Skeletal muscle tissue (tissue), 5 donors: ENCODE measurements around the gene CCL4. TPM values are rescaled to one million over a fixed set of nuclear protein-coding genes. Genes with fewer than 3 reads are reported as not detected.

Source experiments
- H3K27ac ChIP-seq: one replicate; pipeline ENCODE4 v1.7.0; 2013; ENCODE audit warnings: mild to moderate bottlenecking, low read depth, low read length, inconsistent platforms
- H3K27me3 ChIP-seq, 3 donors: one replicate each; pipeline ENCODE4 v1.7.0; 2013; ENCODE audit warnings: low read length in 3 of 3; ENCODE audit not compliant: control insufficient read depth in 3 of 3, insufficient read depth in 3 of 3
- H3K36me3 ChIP-seq, 3 donors: one replicate each; pipeline ENCODE4 v1.7.0; 2013; ENCODE audit warnings: low read length in 3 of 3; ENCODE audit not compliant: control insufficient read depth in 3 of 3, insufficient read depth in 3 of 3
- H3K4me1 ChIP-seq, 3 donors: one replicate each; pipeline ENCODE4 v1.7.0; 2013; ENCODE audit warnings: low read length in 3 of 3, mild to moderate bottlenecking in 3 of 3; ENCODE audit not compliant: control insufficient read depth in 3 of 3, insufficient read depth in 3 of 3
- H3K4me3 ChIP-seq, 3 donors: one replicate each; pipeline ENCODE4 v1.7.0; 2013; ENCODE audit warnings: low read length in 3 of 3
- H3K9ac ChIP-seq, 3 donors: one replicate each; pipeline ENCODE4 v1.7.0; 2013; ENCODE audit warnings: low read length in 3 of 3, mild to moderate bottlenecking in 3 of 3, moderate library complexity in 2 of 3, low read depth in 1 of 3
- H3K9me3 ChIP-seq, 3 donors: one replicate each; pipeline ENCODE4 v1.7.0; 2013; ENCODE audit warnings: low read length in 3 of 3; ENCODE audit not compliant: control insufficient read depth in 3 of 3
- small RNA-seq: library from RNA; depleted of rRNA; stranded (forward); fragments of <200 nt; gene quantifications from one replicate; pipeline ENCODE3, GENCODE V24; 2014
- total RNA-seq: library from RNA; depleted of rRNA; stranded (reverse); fragments of >200 nt; gene quantifications from one replicate; pipeline ENCODE4 v1.2.3, GENCODE V29; 2014
- donor health status: Osteomylitis.

The CCL4 gene
- total RNA-seq, 1 donor from 2014 or later: 1.6 TPM

DNA sequence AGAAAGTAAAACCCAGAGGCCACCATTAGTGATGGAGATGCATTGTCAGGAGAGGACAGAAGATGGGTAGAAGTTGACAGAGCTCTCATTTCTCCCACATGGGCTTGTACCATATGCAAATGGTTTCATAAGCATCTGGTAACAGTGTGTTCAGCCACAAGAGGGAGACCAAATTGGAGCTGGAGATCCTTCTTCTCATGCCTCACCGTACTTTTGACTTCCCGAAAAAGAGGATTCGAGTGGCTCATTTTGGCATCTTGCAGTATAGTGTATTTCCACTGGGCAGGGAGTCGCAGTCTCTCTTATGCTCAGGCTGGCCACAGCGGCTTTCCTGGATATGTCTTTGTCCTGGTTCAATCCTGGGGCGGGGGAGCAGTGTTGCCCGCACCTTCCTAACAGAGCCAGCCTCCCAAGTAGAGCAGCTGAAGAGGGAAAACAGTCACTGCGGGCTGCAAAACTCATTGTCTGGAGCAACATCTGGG lies 49.1 kb downstream of the CCL4 start:
- no peak overlapping the region for H3K9ac ChIP-seq
- H3K27ac ChIP-seq: no peak overlapping the region
- H3K4me1 ChIP-seq: peaks cover 0 to 7% (median 0%) of the 10 kb centered on the region in 3 donors
- no peak overlapping the region for H3K4me3 ChIP-seq
- no peaks in the 10 kb centered on the region for H3K9me3 ChIP-seq
- peaks cover 9 to 29% (median 10%) of the 10 kb centered on the region in 3 donors for H3K27me3 ChIP-seq
- no peaks in the 10 kb centered on the region for H3K36me3 ChIP-seq

- no peaks in the 10 kb centered on the region for H3K36me3 ChIP-seq
- no peak overlapping the region for H3K9ac ChIP-seq
- H3K4me3 ChIP-seq: no peak overlapping the region
- peaks cover 0 to 6% (median 0%) of the 10 kb centered on the region in 3 donors for H3K4me1 ChIP-seq
- no peaks in the 10 kb centered on the region for H3K9me3 ChIP-seq
- H3K27me3 ChIP-seq: peaks cover 9 to 29% (median 10%) of the 10 kb centered on the region in 3 donors
- no peak overlapping the region for H3K27ac ChIP-seq
Observed at GRCh38 chr17:36153895-36154610, 50.4 kb downstream of the CCL4 start.

Small RNA genes lying within 50 kb of the gene (small RNA-seq; reads per million reads assigned to genes)
- gene RN7SL301P: not detected

Other genes with a start within 250 kb of the CCL4 start
- gene HEATR9, start 234.9 kb upstream of the CCL4 start, total RNA-seq: not detected
- gene CCL5, start 223.5 kb upstream of the CCL4 start, total RNA-seq: 0.52 TPM
- not detected for gene RDM1, start 173.1 kb upstream of the CCL4 start, total RNA-seq
- not detected for gene LYZL6, start 160.1 kb upstream of the CCL4 start, total RNA-seq
- not detected for gene CCL16, start 122.3 kb upstream of the CCL4 start, total RNA-seq
- gene CCL14, start 117.1 kb upstream of the CCL4 start, total RNA-seq: 1.6 TPM
- gene CCL15, start 102.3 kb upstream of the CCL4 start, total RNA-seq: not detected
- not detected for gene CCL23, start 85.9 kb upstream of the CCL4 start, total RNA-seq
- gene CCL18, start 39.6 kb upstream of the CCL4 start, total RNA-seq: not detected
- gene CCL3, start 13.7 kb upstream of the CCL4 start, total RNA-seq: 7.3 TPM
- gene TBC1D3B, start 72.8 kb downstream of the CCL4 start, total RNA-seq: not detected
- gene CCL3L1, start 92.9 kb downstream of the CCL4 start, total RNA-seq: 1.6 TPM
- 1.6 TPM for gene CCL4L2, start 107.2 kb downstream of the CCL4 start, total RNA-seq
- under 0.01 TPM for gene TBC1D3I, start 160.7 kb downstream of the CCL4 start, total RNA-seq
- gene TBC1D3G, start 220.1 kb downstream of the CCL4 start, total RNA-seq: not detected